Myometrial cell (primary cell): ENCODE results near the gene CDHR2. TPM values are rescaled to one million over a fixed set of nuclear protein-coding genes. Genes with fewer than 3 reads are reported as not detected.

Source experiments
- total RNA-seq: library from RNA; depleted of rRNA; stranded (reverse); fragments of >200 nt; gene quantifications from 2 replicates; pipeline ENCODE4 v1.2.3, GENCODE V29; 2015

CDHR2 gene
- total RNA-seq = not detected in 2 replicates

GRCh38 chr5:176548967-176549444 lies at the start of gene CDHR2:
Gene CDHR2 (plus strand): TSS chr5:176549342. CDS start chr5:176565353, 16,011 bp downstream.

GRCh38 chr5:176536902-176537553 lies 12.1 kb upstream of the CDHR2 start, which contains the start of gene RNF44:
Gene RNF44 (minus strand): TSS chr5:176537402. CDS start chr5:176532472, 4,930 bp downstream.

DNA sequence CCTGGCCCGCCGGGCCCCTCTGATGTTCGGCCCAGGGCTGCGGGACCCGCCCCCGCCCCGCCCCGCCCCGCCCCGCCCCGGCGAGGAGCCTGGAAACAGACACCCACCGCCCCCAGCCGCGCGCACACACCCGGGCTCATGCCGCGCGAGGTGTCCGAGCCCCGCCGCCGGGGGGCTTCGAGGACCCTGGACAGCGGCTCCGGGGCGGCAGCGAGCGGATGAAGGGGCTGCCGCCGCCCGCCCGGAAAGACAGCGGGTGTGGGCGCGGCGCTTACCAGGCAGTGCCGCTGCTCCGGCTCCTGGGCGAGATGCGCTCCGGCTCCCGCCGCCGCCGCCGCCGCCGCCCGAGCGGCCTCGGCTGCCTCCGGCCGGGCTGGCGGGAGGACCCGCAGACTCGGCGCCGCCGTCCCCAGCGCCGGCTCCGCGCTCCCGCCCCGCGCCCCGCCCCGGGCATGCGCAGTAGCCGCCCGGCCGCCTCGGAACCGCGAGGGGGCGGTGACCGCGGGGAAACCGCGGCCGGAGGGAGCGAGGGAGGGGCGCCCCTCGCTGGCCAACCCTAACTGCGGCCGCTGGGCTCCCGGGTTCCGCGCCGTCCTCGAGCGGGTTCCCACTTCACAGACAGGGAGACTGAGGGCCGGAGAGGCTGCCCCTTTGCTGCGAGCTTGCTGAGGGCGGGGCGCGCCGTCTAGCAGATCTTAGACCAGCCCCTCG lies 60.7 kb downstream of the CDHR2 start, which contains the start of gene GPRIN1:
Gene GPRIN1, minus strand, starts transcription at position 433 of the 711 bp plus-strand sequence. CDS start 10,322 bp downstream, outside the sequence.

GRCh38 chr5:176629853-176630680 lies 80.9 kb downstream of the CDHR2 start, which contains the start of the genes EIF4E1B and SNCB:
Gene EIF4E1B (plus strand): TSS chr5:176630675. CDS start chr5:176642788, 12,113 bp downstream.
Gene SNCB (minus strand): TSS chr5:176630534. CDS start chr5:176629654, 880 bp downstream.

Other genes with a start within 250 kb of the CDHR2 start
- 104 and 118 TPM in 2 replicates for gene KIAA1191, start 187.6 kb upstream of the CDHR2 start, total RNA-seq
- gene ARL10, start 183.9 kb upstream of the CDHR2 start, total RNA-seq = 2.0 and 3.4 TPM in 2 replicates
- 6.3 and 7.8 TPM in 2 replicates for gene NOP16, start 160.7 kb upstream of the CDHR2 start, total RNA-seq
- 92.0 and 100 TPM in 2 replicates for gene HIGD2A, start 160.6 kb upstream of the CDHR2 start, total RNA-seq
- 130 and 133 TPM in 2 replicates for gene CLTB, start 132.8 kb upstream of the CDHR2 start, total RNA-seq
- gene FAF2, start 101.0 kb upstream of the CDHR2 start, total RNA-seq = 36.0 and 48.2 TPM in 2 replicates
- gene RNF44, start 11.9 kb upstream of the CDHR2 start, total RNA-seq = 0.58 and 1.4 TPM in 2 replicates
- 4.3 and 5.3 TPM in 2 replicates for gene GPRIN1, start 60.8 kb downstream of the CDHR2 start, total RNA-seq
- not detected in 2 replicates for gene SNCB, start 81.2 kb downstream of the CDHR2 start, total RNA-seq
- gene EIF4E1B, start 81.3 kb downstream of the CDHR2 start, total RNA-seq = not detected in 2 replicates
- 34.0 and 39.3 TPM in 2 replicates for gene TSPAN17, start 98.1 kb downstream of the CDHR2 start, total RNA-seq